Breast epithelium (tissue), 4 donors: Measurements from ENCODE around the gene RO60. TPM values are rescaled to one million over a fixed set of nuclear protein-coding genes. Genes with fewer than 3 reads are reported as not detected.
"Not testable (repeated sequence)": the region's sequence is repeated elsewhere in the genome, so short reads cannot be mapped to it uniquely, and the experiment has no call there.

Source experiments
- DNase-seq, 2 donors: peaks; one replicate each; pipeline ENCODE4 v3.0.0-alpha.2; 2019; ENCODE audit warnings: low spot score in 2 of 2
- H3K27ac ChIP-seq, 2 donors: fragments of 200-600 bp; sonication (generic) in 1 of 2; one replicate each; pipeline ENCODE4 v1.5.1; 2016 to 2019; ENCODE audit warnings: mild to moderate bottlenecking in 1 of 2
- H3K27me3 ChIP-seq, 2 donors: fragments of 200-600 bp; sonication (generic) in 1 of 2; one replicate each; pipeline versions ENCODE4 v1.5.1 to v1.6.0; 2017 to 2019; ENCODE audit warnings: control low read depth in 1 of 2, mild to moderate bottlenecking in 1 of 2
- H3K36me3 ChIP-seq: fragments of 200-600 bp; one replicate; pipeline ENCODE4 v1.5.1; 2019
- H3K4me1 ChIP-seq, 2 donors: fragments of 200-600 bp; sonication (generic); one replicate each; pipeline ENCODE4 v1.5.1; 2016 to 2019; ENCODE audit warnings: control low read depth in 1 of 2
- H3K4me3 ChIP-seq, 3 donors: fragments of 200-600 bp; sonication (generic); 1 replicate in 2 of 3; 2 replicates in 1 of 3; pipeline ENCODE4 v1.5.1; 2016 to 2019; ENCODE audit warnings: mild to moderate bottlenecking in 3 of 3, moderate library complexity in 2 of 3
- H3K9me3 ChIP-seq, 2 donors: fragments of 200-600 bp; sonication (generic) in 1 of 2; one replicate each; pipeline ENCODE4 v1.5.1; 2016 to 2019; ENCODE audit warnings: control low read depth in 1 of 2
- CTCF ChIP-seq, 3 donors: fragments of 450-650 bp; IDR thresholded peaks; one replicate each; pipeline ENCODE4 v1.5.1; 2016 to 2017; ENCODE audit warnings: antibody characterized with exemption in 3 of 3, mild to moderate bottlenecking in 3 of 3, moderate library complexity in 3 of 3
- POLR2A ChIP-seq: fragments of 450-650 bp; IDR thresholded peaks from one replicate; pipeline ENCODE4 v1.6.1; 2016; ENCODE audit warnings: antibody characterized with exemption, mild to moderate bottlenecking, moderate library complexity
- POLR2AphosphoS5 ChIP-seq, 3 donors: sonication (generic); formaldehyde crosslinking; IDR thresholded peaks; one replicate each; pipeline ENCODE4 v1.6.1; 2017; ENCODE audit warnings: antibody characterized with exemption in 3 of 3
- intact Hi-C: fragments of 100-400 bp; cut with DNase I; formaldehyde crosslinking; loops from one replicate; pipeline ENCODE4 v1.15.1; 2023; ENCODE audit warnings: low total_unique reads
- total RNA-seq, 3 donors: library from RNA; depleted of rRNA; stranded (reverse); fragments of >200 nt; gene quantifications; one replicate each; pipeline ENCODE4 v1.1.0, GENCODE V29; 2016

The RO60 gene
- total RNA-seq, 3 donors from 2014 or later, result 91.4 to 116 (median 95.1) TPM

- no peak for DNase-seq
- intact Hi-C loops, result no loop called here
- TF ChIP-seq CTCF (IDR thresholded peaks at IDR 0.05) (no peak), POLR2AphosphoS5 (IDR thresholded peaks at IDR 0.05) (no peak), POLR2A (no peak)
- no peaks in the 10 kb centered on the region for H3K27me3 ChIP-seq
- no peak overlapping the region for H3K4me3 ChIP-seq
- no peaks in the 10 kb centered on the region for H3K4me1 ChIP-seq
- no peaks in the 10 kb centered on the region for H3K36me3 ChIP-seq
- H3K9me3 ChIP-seq, result no peaks in the 10 kb centered on the region
- H3K27ac ChIP-seq, result no peak overlapping the region
These were observed 25.8 kb upstream of the RO60 start for GRCh38 chr1:193033610-193034009.

- no peaks in the 10 kb centered on the region for H3K27me3 ChIP-seq
- no peaks in the 10 kb centered on the region for H3K4me1 ChIP-seq
- H3K27ac ChIP-seq, result no peak overlapping the region
- intact Hi-C loops, result no loop called here
- no peak overlapping the region for H3K4me3 ChIP-seq
- DNase-seq, result no peak
- no peaks in the 10 kb centered on the region for H3K36me3 ChIP-seq
- no peaks in the 10 kb centered on the region for H3K9me3 ChIP-seq
- TF ChIP-seq POLR2A (no peak), CTCF (IDR thresholded peaks at IDR 0.05) (no peak)
These were observed 22.9 kb upstream of the RO60 start for GRCh38 chr1:193036337-193037047.

- H3K9me3 ChIP-seq, result no peaks in the 10 kb centered on the region
- H3K36me3 ChIP-seq, result no peaks in the 10 kb centered on the region
- no peak overlapping the region for H3K27ac ChIP-seq
- H3K4me1 ChIP-seq, result no peaks in the 10 kb centered on the region
- H3K27me3 ChIP-seq, result no peaks in the 10 kb centered on the region
- no peak overlapping the region for H3K4me3 ChIP-seq
- TF ChIP-seq POLR2AphosphoS5 (IDR thresholded peaks at IDR 0.05) (no peak), POLR2A (no peak), CTCF (IDR thresholded peaks at IDR 0.05) (no peak)
- DNase-seq, result no peak
- intact Hi-C loops, result no loop called here
These were observed 19.4 kb upstream of the RO60 start for GRCh38 chr1:193040011-193040410.

GRCh38 chr1:193042766-193043691 lies 16.4 kb upstream of the RO60 start:
- Histone ChIP-seq H3K4me1 (no peaks in the 10 kb centered on the region), H3K9me3 (no peaks in the 10 kb centered on the region), H3K4me3 (no peak overlapping the region), H3K27ac (no peak overlapping the region), H3K36me3 (no peaks in the 10 kb centered on the region), H3K27me3 (no peaks in the 10 kb centered on the region)
- DNase-seq, result no peak
- TF ChIP-seq CTCF (IDR thresholded peaks at IDR 0.05) (no peak), POLR2A (no peak), POLR2AphosphoS5 (IDR thresholded peaks at IDR 0.05) (no peak)
- intact Hi-C loops, result no loop called here

DNA sequence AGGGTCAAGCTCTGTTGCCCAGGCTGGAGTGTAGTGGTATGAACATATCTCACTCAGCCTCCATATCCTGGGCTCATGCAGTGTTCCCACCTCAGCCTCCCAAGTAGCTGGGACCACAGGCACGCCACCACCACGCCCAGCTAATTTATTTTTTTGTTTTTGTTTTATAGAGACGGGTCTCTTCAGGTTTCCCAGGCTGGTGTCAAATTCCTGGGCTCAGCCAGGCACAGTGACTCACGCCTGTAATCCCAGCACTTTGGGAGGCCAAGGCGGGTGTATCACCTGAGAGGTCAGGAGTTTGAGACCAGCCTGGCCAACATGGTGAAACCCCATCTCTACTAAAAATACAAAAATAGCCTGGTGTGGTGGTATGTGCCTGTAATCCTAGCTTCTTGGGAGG lies 10.5 kb upstream of the RO60 start:
- H3K4me1 ChIP-seq, H3K27me3 ChIP-seq, intact Hi-C loops, H3K9me3 ChIP-seq, DNase-seq, H3K36me3 ChIP-seq, H3K4me3 ChIP-seq, H3K27ac ChIP-seq: not testable (repeated sequence)
